Measurements from ENCODE around the gene C1orf35.

C1orf35 gene

DNA sequence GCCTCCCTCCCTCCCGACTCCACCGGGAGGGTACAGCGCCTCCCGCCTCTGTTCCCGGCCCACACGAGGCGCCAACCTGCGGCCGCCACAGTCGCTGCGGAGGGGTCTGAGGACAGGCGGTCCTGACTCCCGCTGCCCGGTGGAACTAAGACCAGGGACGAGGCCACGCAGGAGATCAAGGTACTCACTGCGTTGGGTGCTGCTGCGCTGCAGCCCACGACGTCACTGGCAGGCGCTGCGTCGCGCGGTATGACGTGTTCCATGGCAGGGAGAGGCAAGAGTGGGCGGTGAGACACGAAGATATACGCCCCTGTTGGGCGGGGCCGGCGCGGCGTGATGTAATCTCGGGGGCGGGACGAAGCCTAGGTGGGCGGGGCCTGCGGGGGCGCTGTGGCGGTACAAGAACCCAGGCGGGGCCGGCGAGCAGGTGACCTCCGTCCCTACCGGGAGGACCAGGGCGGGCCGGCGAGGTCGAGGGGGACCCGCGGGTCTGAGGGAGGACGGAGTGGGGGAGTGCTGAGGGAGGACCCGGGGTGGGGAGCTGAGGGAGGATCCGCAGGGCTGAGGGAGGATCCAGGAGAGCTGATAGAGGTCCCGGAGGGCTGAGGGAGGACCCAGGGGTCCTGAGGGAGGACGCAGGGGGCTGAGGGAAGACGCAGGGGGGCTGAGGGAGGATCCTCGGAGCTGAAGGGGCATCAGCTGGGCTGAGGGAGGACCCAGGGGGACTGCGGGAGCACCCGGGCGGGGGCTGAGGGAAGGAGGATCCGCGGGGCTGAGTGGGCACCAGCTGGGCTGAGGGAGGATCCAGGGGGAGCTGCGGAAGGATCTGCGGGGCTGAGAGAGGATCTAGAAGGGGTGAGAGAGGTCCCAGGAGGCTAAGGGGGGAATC, 6.2 kb upstream of the C1orf35 start, which contains the start of gene MRPL55:
Gene MRPL55, minus strand, starts transcription at position 227 of the 889 bp plus-strand sequence. CDS start 1,039 bp downstream, outside the sequence.
- H3K27me3 ChIP-seq (ENCODE audit: insufficient read depth, low read length) = no peaks in the 10 kb centered on the region
- peak within 1 kb of the TSS; percentile 94 for H2AFZ ChIP-seq (ENCODE audit: low read length, unreplicated experiment)
- H3K79me2 ChIP-seq (ENCODE audit: control insufficient read depth, insufficient read depth, low read length, unreplicated experiment) = peaks cover 11% of the 10 kb centered on the region
- H3K4me1 ChIP-seq (ENCODE audit: control insufficient read depth, insufficient read depth, low read length, unreplicated experiment) = peaks cover 10% of the 10 kb centered on the region
- no peaks in the 10 kb centered on the region for H3K36me3 ChIP-seq (ENCODE audit: insufficient read depth, low read length)
- H3K4me3 ChIP-seq (ENCODE audit: low read depth, low read length) = peak within 1 kb of the TSS; percentile 89
- no peak within 1 kb of the TSS for H3K27ac ChIP-seq (ENCODE audit: low read depth, low read length)

DNA sequence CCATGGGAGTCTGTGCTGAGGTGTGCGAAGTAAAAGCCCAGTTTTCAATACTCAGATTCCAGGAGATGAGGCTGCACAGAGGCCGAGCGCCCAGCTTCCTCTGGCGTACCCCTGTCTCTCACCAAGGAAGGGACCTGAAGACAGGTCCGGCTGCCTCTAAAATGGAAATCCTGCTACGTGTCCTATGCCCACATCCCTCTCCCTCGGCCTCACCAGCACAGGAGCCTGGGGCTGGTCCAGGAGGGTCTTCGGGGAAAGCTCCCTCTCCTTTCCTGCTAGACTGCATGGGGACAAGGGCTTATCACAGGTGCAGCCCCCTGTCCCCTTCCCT, 5.6 kb upstream of the C1orf35 start:
- Histone ChIP-seq H2AFZ (ENCODE audit: low read length, unreplicated experiment) (peak overlapping the region; percentile 26), H3K27ac (ENCODE audit: low read depth, low read length) (no peak overlapping the region)

DNA sequence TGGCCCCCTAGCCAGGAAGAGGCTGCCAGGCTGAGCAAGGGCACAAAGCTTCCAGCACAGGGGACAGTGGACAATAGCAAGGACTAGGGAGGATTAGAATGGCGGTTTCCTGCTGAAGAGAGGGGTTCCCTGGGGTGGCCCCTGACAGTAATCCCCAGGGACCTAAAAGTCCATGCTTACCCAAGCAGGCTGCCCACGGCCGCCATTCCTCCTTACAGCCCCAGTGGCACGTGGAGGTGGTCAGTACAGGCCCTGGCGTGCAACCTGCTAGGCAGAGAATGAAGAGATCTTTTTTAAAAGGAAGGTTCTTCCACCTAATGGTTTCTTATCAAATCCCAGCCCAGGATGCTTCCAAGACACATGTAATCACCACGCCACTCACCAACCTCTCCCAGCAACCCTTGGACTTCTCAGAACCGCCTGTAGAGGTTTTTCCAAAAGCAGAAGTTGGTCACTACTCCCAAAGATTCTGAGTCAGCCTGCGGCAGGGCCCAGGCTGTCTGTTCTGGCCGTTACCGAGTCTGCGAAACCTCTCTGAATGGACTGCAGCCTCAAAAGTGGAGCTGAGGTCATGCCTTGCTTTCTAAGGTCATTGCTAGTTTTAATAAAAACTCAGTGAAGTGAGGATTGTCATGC, 5.0 kb upstream of the C1orf35 start:
- peaks cover 15% of the 10 kb centered on the region for H3K4me1 ChIP-seq (ENCODE audit: control insufficient read depth, insufficient read depth, low read length, unreplicated experiment)
- H3K4me3 ChIP-seq (ENCODE audit: low read depth, low read length) = peak overlapping the region; percentile 89
- H2AFZ ChIP-seq (ENCODE audit: low read length, unreplicated experiment) = no peak overlapping the region
- H3K27ac ChIP-seq (ENCODE audit: low read depth, low read length) = no peak overlapping the region
- peaks cover 11% of the 10 kb centered on the region for H3K79me2 ChIP-seq (ENCODE audit: control insufficient read depth, insufficient read depth, low read length, unreplicated experiment)
- H3K36me3 ChIP-seq (ENCODE audit: insufficient read depth, low read length) = no peaks in the 10 kb centered on the region
- H3K27me3 ChIP-seq (ENCODE audit: insufficient read depth, low read length) = no peaks in the 10 kb centered on the region

More for the DNA sequence above, 5.6 kb upstream of the C1orf35 start:
- peak overlapping the region; percentile 89 for H3K4me3 ChIP-seq (ENCODE audit: low read depth, low read length)
- H3K27me3 ChIP-seq (ENCODE audit: insufficient read depth, low read length) = no peaks in the 10 kb centered on the region
- H3K4me1 ChIP-seq (ENCODE audit: control insufficient read depth, insufficient read depth, low read length, unreplicated experiment) = peaks cover 15% of the 10 kb centered on the region
- peaks cover 11% of the 10 kb centered on the region for H3K79me2 ChIP-seq (ENCODE audit: control insufficient read depth, insufficient read depth, low read length, unreplicated experiment)
- H3K36me3 ChIP-seq (ENCODE audit: insufficient read depth, low read length) = no peaks in the 10 kb centered on the region

- Histone ChIP-seq H2AFZ (ENCODE audit: low read length, unreplicated experiment) (no peak overlapping the region), H3K36me3 (ENCODE audit: insufficient read depth, low read length) (no peaks in the 10 kb centered on the region), H3K4me3 (ENCODE audit: low read depth, low read length) (peak overlapping the region; percentile 89; the same call in 1 of the 2 replicates)
Measured at GRCh38 chr1:228107636-228108035, 4.5 kb upstream of the C1orf35 start.

DNA sequence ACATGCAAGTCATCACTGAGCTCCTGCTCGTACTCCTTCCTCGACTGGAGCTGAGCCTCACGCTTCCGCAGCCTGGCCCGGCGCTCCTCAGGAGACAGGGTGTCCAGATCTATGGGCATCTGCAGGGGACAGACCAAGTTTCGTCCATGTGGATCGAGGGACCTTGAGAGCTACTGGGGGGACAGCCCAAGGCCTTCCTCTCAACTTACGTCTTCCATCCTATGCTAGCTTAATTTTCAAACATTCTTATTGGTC, 3.6 kb upstream of the C1orf35 start:
- Histone ChIP-seq H3K27ac (ENCODE audit: low read depth, low read length) (no peak overlapping the region), H3K4me3 (ENCODE audit: low read depth, low read length) (no peak overlapping the region; the same call in 1 of the 2 replicates), H3K4me1 (ENCODE audit: control insufficient read depth, insufficient read depth, low read length, unreplicated experiment) (peaks cover 16% of the 10 kb centered on the region), H3K36me3 (ENCODE audit: insufficient read depth, low read length) (no peaks in the 10 kb centered on the region), H3K27me3 (ENCODE audit: insufficient read depth, low read length) (no peaks in the 10 kb centered on the region), H3K79me2 (ENCODE audit: control insufficient read depth, insufficient read depth, low read length, unreplicated experiment) (peaks cover 16% of the 10 kb centered on the region), H2AFZ (ENCODE audit: low read length, unreplicated experiment) (no peak overlapping the region)

More at GRCh38 chr1:228107636-228108035, 4.5 kb upstream of the C1orf35 start:
- Histone ChIP-seq H3K4me1 (ENCODE audit: control insufficient read depth, insufficient read depth, low read length, unreplicated experiment) (peaks cover 15% of the 10 kb centered on the region), H3K27ac (ENCODE audit: low read depth, low read length) (no peak overlapping the region), H3K79me2 (ENCODE audit: control insufficient read depth, insufficient read depth, low read length, unreplicated experiment) (peaks cover 11% of the 10 kb centered on the region), H3K27me3 (ENCODE audit: insufficient read depth, low read length) (no peaks in the 10 kb centered on the region)

DNA sequence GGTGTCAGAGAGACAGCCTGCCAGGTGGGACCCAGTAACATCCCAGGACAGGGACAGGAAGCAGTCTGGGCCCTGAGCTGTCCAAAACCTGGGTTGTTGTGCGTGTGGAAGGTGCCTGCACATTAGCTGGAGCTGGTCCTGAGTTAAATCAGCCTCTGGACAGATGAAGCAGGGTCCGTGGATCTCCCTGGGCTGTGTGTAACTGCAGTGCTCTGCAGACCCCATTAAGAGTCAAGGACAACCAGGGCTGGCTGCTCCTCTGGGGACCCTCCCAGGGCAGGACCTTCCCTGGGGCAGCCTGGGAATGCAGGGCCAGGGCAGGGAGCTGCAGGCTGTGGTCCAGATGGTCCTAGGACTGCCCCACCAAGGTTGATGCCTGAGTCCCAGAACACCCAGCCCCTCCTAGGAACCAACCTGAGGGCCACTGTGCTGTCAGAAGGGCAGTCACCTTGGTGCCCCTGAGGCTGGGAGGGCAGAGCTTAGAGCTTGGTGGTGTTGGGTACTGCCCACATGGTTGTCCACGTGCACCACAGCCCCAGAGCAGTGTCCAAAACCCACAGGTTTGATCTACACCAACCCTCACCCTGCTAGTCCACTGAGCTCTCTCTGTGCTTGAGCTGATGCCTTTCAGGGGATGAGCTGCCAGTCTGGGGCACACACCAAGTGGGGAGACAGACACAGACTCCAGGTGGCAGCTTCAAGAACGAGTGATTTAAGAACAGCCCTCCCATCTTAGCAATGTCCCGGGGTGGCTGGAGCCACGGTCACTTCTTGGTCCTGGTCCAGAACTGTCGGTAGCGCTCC, 3.1 kb upstream of the C1orf35 start:
- H3K27ac ChIP-seq (ENCODE audit: low read depth, low read length) = no peak overlapping the region
- peaks cover 19% of the 10 kb centered on the region for H3K79me2 ChIP-seq (ENCODE audit: control insufficient read depth, insufficient read depth, low read length, unreplicated experiment)
- no peaks in the 10 kb centered on the region for H3K36me3 ChIP-seq (ENCODE audit: insufficient read depth, low read length)
- H3K27me3 ChIP-seq (ENCODE audit: insufficient read depth, low read length) = no peaks in the 10 kb centered on the region
- H2AFZ ChIP-seq (ENCODE audit: low read length, unreplicated experiment) = no peak overlapping the region
- peaks cover 20% of the 10 kb centered on the region for H3K4me1 ChIP-seq (ENCODE audit: control insufficient read depth, insufficient read depth, low read length, unreplicated experiment)
- H3K4me3 ChIP-seq (ENCODE audit: low read depth, low read length) = no peak overlapping the region; the same call in 1 of the 2 replicates

GRCh38 chr1:228105270-228105995, 2.3 kb upstream of the C1orf35 start:
- H3K4me1 ChIP-seq (ENCODE audit: control insufficient read depth, insufficient read depth, low read length, unreplicated experiment) = peaks cover 20% of the 10 kb centered on the region
- H3K36me3 ChIP-seq (ENCODE audit: insufficient read depth, low read length) = no peaks in the 10 kb centered on the region
- peaks cover 19% of the 10 kb centered on the region for H3K79me2 ChIP-seq (ENCODE audit: control insufficient read depth, insufficient read depth, low read length, unreplicated experiment)
- no peak overlapping the region for H3K4me3 ChIP-seq (ENCODE audit: low read depth, low read length)
- H2AFZ ChIP-seq (ENCODE audit: low read length, unreplicated experiment) = no peak overlapping the region
- H3K27me3 ChIP-seq (ENCODE audit: insufficient read depth, low read length) = no peaks in the 10 kb centered on the region
- H3K27ac ChIP-seq (ENCODE audit: low read depth, low read length) = no peak overlapping the region

GRCh38 chr1:228104526-228105269, 1.6 kb upstream of the C1orf35 start:
- Histone ChIP-seq H3K36me3 (ENCODE audit: insufficient read depth, low read length) (0 out of 2 replicates have a peak, but pooled peaks cover 3% of the 10 kb centered on the region), H3K27ac (ENCODE audit: low read depth, low read length) (no peak overlapping the region), H3K27me3 (ENCODE audit: insufficient read depth, low read length) (no peaks in the 10 kb centered on the region), H3K4me3 (ENCODE audit: low read depth, low read length) (no peak overlapping the region; the same call in 1 of the 2 replicates), H3K79me2 (ENCODE audit: control insufficient read depth, insufficient read depth, low read length, unreplicated experiment) (peaks cover 23% of the 10 kb centered on the region), H3K4me1 (ENCODE audit: control insufficient read depth, insufficient read depth, low read length, unreplicated experiment) (peaks cover 20% of the 10 kb centered on the region), H2AFZ (ENCODE audit: low read length, unreplicated experiment) (no peak overlapping the region)

- Histone ChIP-seq H2AFZ (ENCODE audit: low read length, unreplicated experiment) (no peak overlapping the region), H3K27ac (ENCODE audit: low read depth, low read length) (no peak overlapping the region), H3K4me3 (ENCODE audit: low read depth, low read length) (peak overlapping the region; percentile 81), H3K27me3 (ENCODE audit: insufficient read depth, low read length) (no peaks in the 10 kb centered on the region), H3K4me1 (ENCODE audit: control insufficient read depth, insufficient read depth, low read length, unreplicated experiment) (peaks cover 13% of the 10 kb centered on the region), H3K79me2 (ENCODE audit: control insufficient read depth, insufficient read depth, low read length, unreplicated experiment) (peaks cover 29% of the 10 kb centered on the region), H3K36me3 (ENCODE audit: insufficient read depth, low read length) (0 out of 2 replicates have a peak, but pooled peaks cover 4% of the 10 kb centered on the region)
Measured at GRCh38 chr1:228101994-228102790, 933 bp downstream of the C1orf35 start.

Measured in ACC112 (cell line).